ENCODE measurements around the gene FAM236A.
"Not testable (repeated sequence)": the region's sequence is repeated elsewhere in the genome, so short reads cannot be mapped to it uniquely, and the experiment has no call there.

FAM236A gene

DNA sequence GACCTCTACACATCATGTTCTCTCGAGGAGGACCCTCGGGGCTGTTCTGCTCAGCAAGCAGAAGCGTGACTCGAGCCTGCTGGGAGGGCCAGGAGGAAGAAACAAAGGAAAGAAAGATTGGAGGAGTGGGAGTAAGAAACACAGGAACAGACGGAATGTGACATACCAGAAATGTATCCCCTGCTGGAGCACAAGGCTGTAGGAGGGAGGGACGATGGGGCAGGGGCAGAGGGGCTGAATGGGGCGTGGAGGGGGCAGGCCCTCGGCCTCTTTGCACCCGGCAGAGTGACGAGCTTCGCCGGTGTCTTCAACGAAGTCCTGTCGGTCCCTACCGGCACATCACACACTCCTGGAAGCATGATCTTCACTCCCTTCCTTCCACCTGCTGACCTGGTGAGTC is at the start of gene FAM236A:
TSS of gene FAM236A (plus strand) at position 301 of the 400 bp plus-strand sequence. CDS start at position 358, 57 bp downstream.
- DNase-seq = not testable (repeated sequence)

- DNase-seq = not testable (repeated sequence)
Measured at GRCh38 chrX:72889740-72890139, 48.3 kb upstream of the FAM236A start.

DNA sequence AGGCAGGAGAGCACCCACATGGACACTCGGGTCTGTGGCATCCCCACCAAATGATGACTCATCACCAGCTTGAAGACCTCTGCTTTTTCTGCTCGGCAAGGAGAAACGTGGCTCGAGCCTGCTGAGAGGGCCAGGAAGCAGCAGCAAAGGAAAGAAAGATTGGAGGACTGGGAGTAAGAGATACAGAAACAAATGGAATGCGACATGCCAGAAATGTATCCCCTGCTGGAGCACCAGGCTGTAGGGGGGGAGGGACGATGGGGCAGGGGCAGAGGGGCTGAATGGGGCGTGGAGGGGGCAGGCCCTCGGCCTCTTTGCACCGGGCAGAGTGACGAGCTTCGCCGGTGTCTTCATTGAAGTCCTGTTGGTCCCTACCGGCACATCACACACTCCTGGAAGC is 25.7 kb upstream of the FAM236A start, which contains the start of gene FAM236C:
TSS of gene FAM236C (plus strand) at position 301 of the 400 bp plus-strand sequence. CDS start 100 bp downstream, outside the sequence.
- DNase-seq = not testable (repeated sequence)

DNA sequence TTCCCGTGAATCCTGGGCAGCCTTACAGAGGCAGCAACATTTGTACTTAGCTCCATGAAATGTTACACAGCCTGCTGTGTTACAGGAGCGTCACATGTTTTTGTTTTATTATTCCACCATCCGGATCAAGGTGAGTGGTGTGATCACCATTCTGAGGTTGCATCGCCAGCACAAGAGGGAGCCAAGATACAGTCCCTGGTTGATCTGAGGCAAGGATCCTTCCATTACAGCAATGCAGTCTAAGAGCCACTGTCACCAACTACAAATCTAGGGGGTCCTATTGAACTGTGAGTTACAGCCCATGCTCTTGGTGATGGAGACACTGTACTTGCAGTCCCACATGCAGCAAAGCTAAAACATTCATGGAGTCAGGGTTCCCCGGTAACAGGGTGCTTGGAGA is 21.9 kb upstream of the FAM236A start:
- not testable (repeated sequence) for DNase-seq

- DNase-seq = not testable (repeated sequence)
Measured at GRCh38 chrX:72932283-72932682, 5.7 kb upstream of the FAM236A start.

GRCh38 chrX:72936455-72936854 is 1.6 kb upstream of the FAM236A start:
- DNase-seq = not testable (repeated sequence)

DNA sequence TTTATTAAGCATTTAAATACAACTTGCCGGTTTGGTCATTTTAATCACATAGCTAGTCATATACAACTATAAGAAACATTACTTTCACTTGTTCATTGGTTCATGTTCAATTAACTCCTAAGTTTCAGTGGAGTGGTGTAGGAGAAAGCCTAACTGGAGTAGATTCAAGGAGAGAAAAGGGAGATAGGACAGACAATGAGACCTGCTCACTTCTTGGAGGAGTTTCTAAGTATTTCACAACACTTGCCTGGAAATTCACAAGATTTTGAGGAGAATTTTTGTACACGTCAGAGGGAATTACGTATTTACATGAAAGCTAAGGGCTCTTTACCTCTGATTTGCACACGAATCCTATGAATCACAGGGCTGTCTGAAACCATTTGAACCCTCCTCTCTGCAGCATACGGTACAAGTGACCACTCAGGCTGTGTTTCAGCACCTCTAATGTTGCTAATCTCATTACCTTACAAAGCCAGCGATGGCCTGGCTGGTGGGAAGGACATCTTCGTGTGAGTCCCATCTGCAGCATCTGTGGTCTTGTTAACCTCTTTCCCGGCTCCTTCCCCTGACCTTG is 1.0 kb upstream of the FAM236A start:
- not testable (repeated sequence) for DNase-seq

DNA sequence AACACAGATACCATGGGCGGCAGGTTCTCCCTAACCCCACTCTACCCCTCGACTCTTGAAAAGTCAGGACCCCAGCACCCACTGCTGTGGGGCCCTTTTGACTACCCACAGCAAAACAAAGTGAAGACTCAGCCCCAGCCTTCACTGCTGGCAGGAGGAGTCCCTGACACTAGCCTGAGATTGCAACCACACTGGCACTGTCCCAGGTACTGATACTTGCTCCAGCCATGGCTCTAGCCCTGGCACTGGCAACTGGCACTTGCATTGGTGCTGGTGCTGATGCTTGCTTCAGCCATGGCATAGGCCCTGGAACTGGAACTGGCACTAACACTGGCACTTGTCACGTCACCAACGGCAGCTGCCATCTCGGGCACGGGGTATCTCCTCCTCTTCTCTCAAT is 4.3 kb downstream of the FAM236A start:
- not testable (repeated sequence) for DNase-seq

DNA sequence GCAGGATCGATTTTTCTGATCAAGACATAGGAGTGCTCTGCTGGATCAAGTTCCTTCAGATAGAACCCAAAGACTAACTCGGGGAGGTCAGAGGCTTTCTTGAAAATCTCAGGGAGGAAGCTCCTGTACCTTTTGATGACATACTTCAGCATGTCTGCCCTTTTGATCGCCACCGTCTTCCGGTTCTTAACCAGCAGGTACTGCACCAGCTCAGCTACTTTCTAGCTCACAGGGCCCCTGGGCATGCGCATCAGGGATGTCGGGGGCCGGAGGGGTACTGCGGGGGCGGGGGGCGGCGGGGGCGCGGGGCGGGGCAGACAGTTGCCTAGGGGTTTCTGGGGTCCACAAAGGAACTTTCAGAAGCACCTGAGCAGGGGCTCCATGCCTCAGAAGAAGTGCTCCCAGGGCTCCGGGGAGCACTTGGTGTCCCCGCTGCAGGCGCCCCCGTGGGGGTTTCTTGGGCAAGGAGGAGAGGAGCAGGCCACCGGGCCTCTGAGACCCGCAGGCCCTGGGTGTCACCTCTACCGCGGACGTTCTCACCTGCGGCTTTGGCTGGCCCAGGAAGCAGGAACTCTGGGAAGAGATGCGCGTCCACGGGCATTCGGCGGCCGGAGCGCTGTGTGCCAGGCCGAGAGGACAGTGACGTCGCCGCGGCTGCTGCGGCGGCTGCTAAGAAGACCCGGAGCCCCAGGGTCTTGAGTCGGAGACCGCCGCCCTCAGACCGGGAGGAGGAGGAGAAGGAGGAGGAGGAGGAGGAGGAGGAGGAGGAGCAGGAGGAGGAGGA is 5.2 kb downstream of the FAM236A start:
- not testable (repeated sequence) for DNase-seq

- DNase-seq = not testable (repeated sequence)
Measured at GRCh38 chrX:72943819-72944169, 5.8 kb downstream of the FAM236A start, which contains the start of gene DMRTC1. TSS of gene DMRTC1 (minus strand) at chrX:72943837. CDS start at chrX:72875694, 68,143 bp downstream.

GRCh38 chrX:72959971-72960370 is 22.0 kb downstream of the FAM236A start:
- DNase-seq = not testable (repeated sequence)

DNA sequence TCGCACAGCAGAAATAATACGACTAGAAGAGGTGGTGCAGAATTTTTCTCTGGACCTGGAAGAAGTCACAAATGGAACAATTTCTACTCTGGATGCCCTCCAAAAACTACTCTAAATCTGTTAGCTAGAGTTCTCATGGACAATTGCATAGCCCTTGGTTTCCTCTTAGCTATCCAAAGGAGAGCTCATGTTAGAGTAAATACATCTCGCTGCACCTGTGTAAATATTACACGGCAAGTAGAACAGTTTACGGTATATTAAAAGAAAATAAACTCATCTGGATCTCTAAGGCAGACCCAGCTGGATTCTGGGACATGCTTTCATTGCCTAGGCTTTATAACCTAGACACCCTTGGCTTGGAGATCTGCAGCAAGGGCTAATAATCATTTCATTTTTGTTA is 33.9 kb downstream of the FAM236A start:
- not testable (repeated sequence) for DNase-seq

- DNase-seq = not testable (repeated sequence)
Measured at GRCh38 chrX:72974885-72975284, 36.9 kb downstream of the FAM236A start.

- DNase-seq = not testable (repeated sequence)
Measured at GRCh38 chrX:72980894-72981469, 43.0 kb downstream of the FAM236A start.

Measured in fibroblast of skin of right biceps (primary cell).